IMR-90 (cell line): ENCODE measurements around the gene CYP2A13. TPM values are rescaled to one million over a fixed set of nuclear protein-coding genes. Genes with fewer than 3 reads are reported as not detected.
"Not testable (repeated sequence)": the region's sequence is repeated elsewhere in the genome, so short reads cannot be mapped to it uniquely, and the experiment has no call there.

Experiments used
- ATAC-seq: fragments of 200-7000 bp; cut with Tn5 transposase; 2 replicates; pipeline ENCODE4 v1.9.1; 2020; ENCODE audit warnings: low read depth, mild to moderate bottlenecking, moderate library complexity
- BruUV-seq: library from RNA; stranded (reverse); fragments of 400-500 nt; replicated peaks from 2 replicates; lab custom pipeline; 2021; lab: Mats Ljungman, UMichigan
- CTCF ChIA-PET: fragments of 300-600 bp; formaldehyde crosslinking; extraction: SDS; loops from one replicate; lab custom pipeline; 2021; ENCODE audit warnings: antibody characterized with exemption; lab: Yijun Ruan, JAX
- POLR2A ChIA-PET: fragments of 300-600 bp; sonication (Branson Sonifier 250); formaldehyde crosslinking; loops from one replicate; lab custom pipeline; 2022; ENCODE audit warnings: antibody characterized with exemption; ENCODE audit not compliant: unreplicated experiment; lab: Charles Lee
- DNase-seq: peaks from one replicate; pipeline ENCODE4 v3.0.0; 2013
- H2AFZ ChIP-seq: replicated peaks from 2 replicates; pipeline ENCODE3; 2013; ENCODE audit warnings: low read length, mild to moderate bottlenecking; ENCODE audit not compliant: poor library complexity
- H2AK5ac ChIP-seq: 2 replicates; pipeline ENCODE4 v1.6.1; 2013; ENCODE audit warnings: low read depth, low read length, inconsistent platforms
- H2AK9ac ChIP-seq: replicated peaks from 2 replicates; pipeline ENCODE3; 2013; ENCODE audit warnings: mild to moderate bottlenecking, low read depth, low read length, moderate library complexity; ENCODE audit not compliant: poor library complexity
- H2BK120ac ChIP-seq: 2 replicates; pipeline ENCODE4 v1.6.1; 2013; ENCODE audit warnings: low read depth, low read length, inconsistent platforms
- H2BK15ac ChIP-seq: 3 replicates; pipeline ENCODE4 v1.6.1; 2013; ENCODE audit warnings: low read depth, low read length, inconsistent platforms
- H2BK20ac ChIP-seq: 2 replicates; pipeline ENCODE4 v1.6.1; 2013; ENCODE audit warnings: low read depth, mild to moderate bottlenecking, inconsistent platforms, low read length, moderate library complexity
- H2BK5ac ChIP-seq: 2 replicates; pipeline ENCODE4 v1.6.1; 2013; ENCODE audit warnings: mild to moderate bottlenecking, low read depth, low read length, inconsistent platforms; ENCODE audit not compliant: poor library complexity, severe bottlenecking
- H3K14ac ChIP-seq: replicated peaks from 2 replicates; pipeline ENCODE4 v1.6.1; 2013; ENCODE audit warnings: low read depth, low read length, inconsistent platforms
- H3K18ac ChIP-seq: 2 replicates; pipeline ENCODE4 v1.6.1; 2013; ENCODE audit warnings: low read depth, low read length, control low read depth
- H3K23ac ChIP-seq: 2 replicates; pipeline ENCODE4 v1.6.1; 2013; ENCODE audit warnings: low read depth, low read length, inconsistent platforms
- H3K27ac ChIP-seq: 2 replicates; pipeline ENCODE4 v1.5.1; 2013; ENCODE audit warnings: mild to moderate bottlenecking, control low read depth, low read length; ENCODE audit not compliant: insufficient read depth
- H3K27me3 ChIP-seq: 2 replicates; pipeline ENCODE4 v1.6.1; 2013; ENCODE audit warnings: low read length; ENCODE audit not compliant: control insufficient read depth, insufficient read depth
- H3K36me3 ChIP-seq: 2 replicates; pipeline ENCODE4 v1.6.1; 2013; ENCODE audit warnings: low read length, mixed read lengths; ENCODE audit not compliant: control insufficient read depth, insufficient read depth
- H3K4ac ChIP-seq: 2 replicates; pipeline ENCODE4 v1.6.1; 2013; ENCODE audit warnings: low read depth, low read length, inconsistent platforms
- H3K4me1 ChIP-seq: 2 replicates; pipeline ENCODE4 v1.6.1; 2013; ENCODE audit warnings: low read length, mixed read lengths; ENCODE audit not compliant: control insufficient read depth, insufficient read depth
- H3K4me2 ChIP-seq: 2 replicates; pipeline ENCODE4 v1.6.1; 2013; ENCODE audit warnings: low read depth, mild to moderate bottlenecking, control low read depth, low read length, moderate library complexity
- H3K4me3 ChIP-seq: 2 replicates; pipeline ENCODE4 v1.5.1; 2013; ENCODE audit warnings: low read depth, mild to moderate bottlenecking, control low read depth, low read length, moderate library complexity; ENCODE audit not compliant: insufficient read depth
- H3K56ac ChIP-seq: 2 replicates; pipeline ENCODE4 v1.6.1; 2013; ENCODE audit warnings: low read length, inconsistent platforms; ENCODE audit not compliant: insufficient read depth; ENCODE audit errors: extremely low read depth
- H3K79me1 ChIP-seq, 2 experiments: 2 replicates each; pipeline ENCODE4 v1.6.1; 2013; ENCODE audit warnings: low read length in 2 of 2, inconsistent platforms in 1 of 2, low read depth in 1 of 2
- H3K9ac ChIP-seq: 2 replicates; pipeline ENCODE4 v1.6.1; 2013; ENCODE audit warnings: low read depth, low read length, control low read depth
- H3K9me1 ChIP-seq: 2 replicates; pipeline ENCODE4 v1.6.1; 2013; ENCODE audit warnings: low read length, inconsistent platforms; ENCODE audit not compliant: insufficient read depth
- H3K9me3 ChIP-seq: 2 replicates; pipeline ENCODE4 v1.6.1; 2013; ENCODE audit warnings: low read length; ENCODE audit not compliant: control insufficient read depth, insufficient read depth
- H4K20me1 ChIP-seq: 2 replicates; pipeline ENCODE4 v1.6.1; 2013; ENCODE audit warnings: low read length, inconsistent platforms; ENCODE audit not compliant: insufficient read depth
- H4K5ac ChIP-seq: 2 replicates; pipeline ENCODE4 v1.6.1; 2013; ENCODE audit warnings: mild to moderate bottlenecking, low read depth, low read length, control low read depth
- H4K8ac ChIP-seq, 2 experiments: 2 replicates each; pipeline ENCODE4 v1.6.1; 2013; ENCODE audit warnings: low read depth in 2 of 2, low read length in 2 of 2, control low read depth in 1 of 2, inconsistent platforms in 1 of 2
- H4K91ac ChIP-seq: 2 replicates; pipeline ENCODE4 v1.6.1; 2013; ENCODE audit warnings: low read depth, low read length, inconsistent platforms; ENCODE audit not compliant: insufficient read depth
- CTCF ChIP-seq: conservative IDR thresholded peaks from 2 replicates; pipeline ENCODE4 v1.5.1; 2012; ENCODE audit warnings: mild to moderate bottlenecking, low read depth, low read length, improper control_type of control experiment
- WGBS, 2 experiments: methylation state at CpG; one replicate each; pipeline versions ENCODE4 v1.1.5 to v1.1.7; 2013; ENCODE audit warnings: missing lambda C conversion rate in 2 of 2; ENCODE audit not compliant: insufficient read length in 1 of 2; ENCODE audit errors: extremely low coverage in 2 of 2; 5-methylcytosine and 5-hydroxymethylcytosine counted together
- dilution Hi-C: fragments of 300-500 bp; cut with HindIII; formaldehyde crosslinking; loops from one replicate; pipeline ENCODE4 v1.14.3; 2018; ENCODE audit warnings: low sequenced_read_pairs; ENCODE audit not compliant: unreplicated experiment
- in situ Hi-C: fragments of 300-500 bp; cut with MboI; formaldehyde crosslinking; loops from 3 replicates; pipeline ENCODE4 v1.14.3; 2019; ENCODE audit warnings: low sequenced_read_pairs, inconsistent platforms, mixed read lengths
- intact Hi-C: fragments of 100-400 bp; cut with micrococcal nuclease; formaldehyde crosslinking; loops from 2 replicates; pipeline ENCODE4 v1.10.0; 2022
- polyA plus RNA-seq, 3 experiments: library from polyadenylated mRNA; depleted of rRNA; stranded (reverse); fragments of >200 nt; gene quantifications; 2 replicates each; pipeline ENCODE4 v1.2.3, GENCODE V29; 2012; ENCODE audit warnings: low replicate concordance in 1 of 3
- total RNA-seq: library from RNA; depleted of rRNA; stranded (reverse); fragments of >200 nt; gene quantifications from 2 replicates; pipeline ENCODE4 v1.2.3, GENCODE V29; 2012

Gene CYP2A13
- total and polyA plus RNA-seq, 2 of the 4 experiments (the other 2 are of a cell fraction) = not detected

- H2AK9ac ChIP-seq, H3K9me1 ChIP-seq, H3K4me2 ChIP-seq, in situ Hi-C loops, H4K20me1 ChIP-seq, H3K27ac ChIP-seq, H4K8ac ChIP-seq, H4K91ac ChIP-seq, H3K4me1 ChIP-seq, H4K5ac ChIP-seq, POLR2A ChIA-PET, H3K9ac ChIP-seq, H2BK120ac ChIP-seq, H3K18ac ChIP-seq, H3K36me3 ChIP-seq, H3K14ac ChIP-seq, H2BK5ac ChIP-seq, H3K4me3 ChIP-seq, H3K79me1 ChIP-seq, H3K56ac ChIP-seq, H3K4ac ChIP-seq, BruUV-seq, ATAC-seq, H2BK20ac ChIP-seq, H2AK5ac ChIP-seq, H3K23ac ChIP-seq, dilution Hi-C loops, H3K9me3 ChIP-seq, H2AFZ ChIP-seq, H2BK15ac ChIP-seq: not testable (repeated sequence)
- TF ChIP-seq CTCF = peak; percentile 56
- peaks cover 11% of the 10 kb centered on the region for H3K27me3 ChIP-seq
- WGBS, 2 experiments = no CpG with 5 or more reads among the region's 2 CpGs
- intact Hi-C loops = loop anchor here (2.0 kb wide), 1 partner anchor 136 kb away; no protein-coding TSS in a partner anchor
- CTCF ChIA-PET = interaction anchor here (0.8 kb wide), 1 partner anchor 13 kb away, joined by 3 read pairs; no protein-coding TSS in a partner anchor
- DNase-seq = peak; percentile 4
Observed at GRCh38 chr19:41126765-41127203, 38.5 kb downstream of the CYP2A13 start.

DNA sequence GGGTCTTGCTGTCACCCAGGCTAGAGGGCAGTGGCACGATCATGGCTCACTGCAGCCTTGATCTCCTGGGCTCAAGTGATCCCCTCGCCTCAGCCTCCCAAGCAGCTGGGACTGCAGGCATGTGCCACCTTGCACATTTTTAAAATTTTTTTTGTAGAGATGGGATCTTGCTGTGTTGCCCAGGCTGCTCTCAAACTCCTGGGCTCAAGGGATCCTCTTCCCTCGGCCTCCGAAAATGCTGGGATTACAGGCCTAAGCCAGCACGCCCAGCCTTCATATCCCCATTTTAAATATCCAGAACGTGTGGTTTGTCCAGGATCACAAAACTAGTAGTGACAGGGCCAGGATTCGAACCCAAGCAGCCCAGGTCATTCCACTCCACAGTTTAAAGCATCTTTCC, 39.1 kb downstream of the CYP2A13 start:
- H4K91ac ChIP-seq, H3K4ac ChIP-seq, H4K8ac ChIP-seq, H2BK120ac ChIP-seq, H2AK9ac ChIP-seq, H2BK5ac ChIP-seq, in situ Hi-C loops, dilution Hi-C loops, H3K79me1 ChIP-seq, H4K5ac ChIP-seq, BruUV-seq, H3K9me3 ChIP-seq, H3K4me3 ChIP-seq, H2BK20ac ChIP-seq, H2AFZ ChIP-seq, H3K23ac ChIP-seq, H3K18ac ChIP-seq, H3K4me2 ChIP-seq, H3K36me3 ChIP-seq, POLR2A ChIA-PET, H3K9me1 ChIP-seq, H4K20me1 ChIP-seq, H3K27ac ChIP-seq, DNase-seq, H2BK15ac ChIP-seq, ATAC-seq, H3K56ac ChIP-seq, H2AK5ac ChIP-seq, H3K14ac ChIP-seq, H3K4me1 ChIP-seq, H3K9ac ChIP-seq: not testable (repeated sequence)
- intact Hi-C loops = loop anchor here (2.0 kb wide), 1 partner anchor 135 kb away; no protein-coding TSS in a partner anchor
- WGBS, 2 experiments = 100% methylated on average over 2 of the region's 7 CpGs; no CpG with 5 or more reads in 1 of the 2 experiments
- H3K27me3 ChIP-seq = peaks cover 15% of the 10 kb centered on the region
- CTCF ChIA-PET = interaction anchor here (0.6 to 0.8 kb wide), 2 partner anchors 13 to 52 kb away, joined by 3 to 4 read pairs; no protein-coding TSS in a partner anchor
